ENCODE data around the gene PPEF1. TPM values are rescaled to one million over a fixed set of nuclear protein-coding genes. Genes with fewer than 3 reads are reported as not detected.

The PPEF1 gene
- total RNA-seq, 1 donor from 2014 or later = 0.26 TPM

DNA sequence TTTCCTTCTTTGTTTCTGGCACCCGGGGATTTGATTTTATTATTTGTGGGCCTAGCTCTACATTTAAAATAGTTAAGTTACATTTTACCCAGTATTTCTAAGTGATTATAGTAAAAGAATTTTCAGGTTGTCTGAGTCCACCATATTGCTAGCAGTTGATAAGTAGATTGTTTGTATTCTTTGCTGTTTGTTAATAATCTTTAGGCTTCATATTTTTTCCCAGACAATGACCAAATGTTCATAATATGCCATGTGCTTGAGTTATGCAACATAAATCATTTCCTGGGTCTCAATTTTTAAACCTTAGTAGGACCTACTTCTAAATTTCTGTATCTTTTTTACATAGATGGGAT, 149.2 kb downstream of the PPEF1 start:
- peaks cover 15% of the 10 kb centered on the region for H3K9me3 Mint-ChIP-seq
- no peak overlapping the region for H3K4me3 Mint-ChIP-seq
- Histone ChIP-seq H4K20me1 (ENCODE audit: low read depth) (no peaks in the 10 kb centered on the region), H3K79me2 (ENCODE audit: low read depth) (no peaks in the 10 kb centered on the region), H2AFZ (replicated peaks) (no peak overlapping the region), H3K4me2 (no peak overlapping the region), H3F3A (ENCODE audit: low read depth) (no peaks in the 10 kb centered on the region), H3K27ac (no peak overlapping the region), H3K9ac (no peak overlapping the region), H3K4me3 (no peak overlapping the region), H3K27me3 (no peaks in the 10 kb centered on the region), H3K9me3 (ENCODE audit: low read depth) (no peaks in the 10 kb centered on the region), H3K36me3 (no peaks in the 10 kb centered on the region), H3K4me1 (no peaks in the 10 kb centered on the region)
- no peaks in the 10 kb centered on the region for H3K36me3 Mint-ChIP-seq
- peaks cover under 1% of the 10 kb centered on the region for H3K27me3 Mint-ChIP-seq (ENCODE audit: insufficient read depth, low read depth)
- peaks cover 4% of the 10 kb centered on the region for H3K4me1 Mint-ChIP-seq
- no peak for DNase-seq (ENCODE audit: low spot score)
- H3K27ac Mint-ChIP-seq = no peak overlapping the region
- TF ChIP-seq EZH2 (IDR thresholded peaks at IDR 0.05) (no peak), EZH2phosphoT487 (IDR thresholded peaks at IDR 0.05) (no peak)
- TF ChIP-seq, protein P1, sequence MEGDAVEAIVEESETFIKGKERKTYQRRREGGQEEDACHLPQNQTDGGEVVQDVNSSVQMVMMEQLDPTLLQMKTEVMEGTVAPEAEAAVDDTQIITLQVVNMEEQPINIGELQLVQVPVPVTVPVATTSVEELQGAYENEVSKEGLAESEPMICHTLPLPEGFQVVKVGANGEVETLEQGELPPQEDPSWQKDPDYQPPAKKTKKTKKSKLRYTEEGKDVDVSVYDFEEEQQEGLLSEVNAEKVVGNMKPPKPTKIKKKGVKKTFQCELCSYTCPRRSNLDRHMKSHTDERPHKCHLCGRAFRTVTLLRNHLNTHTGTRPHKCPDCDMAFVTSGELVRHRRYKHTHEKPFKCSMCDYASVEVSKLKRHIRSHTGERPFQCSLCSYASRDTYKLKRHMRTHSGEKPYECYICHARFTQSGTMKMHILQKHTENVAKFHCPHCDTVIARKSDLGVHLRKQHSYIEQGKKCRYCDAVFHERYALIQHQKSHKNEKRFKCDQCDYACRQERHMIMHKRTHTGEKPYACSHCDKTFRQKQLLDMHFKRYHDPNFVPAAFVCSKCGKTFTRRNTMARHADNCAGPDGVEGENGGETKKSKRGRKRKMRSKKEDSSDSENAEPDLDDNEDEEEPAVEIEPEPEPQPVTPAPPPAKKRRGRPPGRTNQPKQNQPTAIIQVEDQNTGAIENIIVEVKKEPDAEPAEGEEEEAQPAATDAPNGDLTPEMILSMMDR (IDR thresholded peaks at IDR 0.05) = no peak

DNA sequence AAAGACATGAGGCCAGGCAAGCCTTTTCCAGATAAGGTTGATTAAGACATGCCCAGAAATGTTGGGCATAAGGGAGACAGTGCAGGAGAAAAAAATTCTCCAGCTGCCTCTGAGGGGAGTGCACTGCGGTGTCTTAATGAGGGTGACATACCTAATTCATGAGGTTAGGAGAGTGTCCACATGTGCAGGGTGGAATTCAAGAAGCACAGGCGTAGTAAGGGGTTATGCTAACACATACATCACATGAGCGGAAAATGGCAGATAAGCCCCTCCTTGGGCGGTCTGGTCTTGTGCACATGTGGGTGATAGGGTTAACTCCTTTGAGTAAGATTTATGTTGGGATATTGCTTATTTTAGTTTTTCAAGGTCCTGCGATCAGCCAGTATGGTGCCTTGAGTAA, 154.1 kb downstream of the PPEF1 start:
- no peaks in the 10 kb centered on the region for H3K27me3 ChIP-seq
- H3K9me3 ChIP-seq (ENCODE audit: low read depth) = no peaks in the 10 kb centered on the region
- H2AFZ ChIP-seq (replicated peaks) = no peak overlapping the region
- TF ChIP-seq EZH2 (IDR thresholded peaks at IDR 0.05) = no peak
- TF ChIP-seq, protein P1 (IDR thresholded peaks at IDR 0.05) = no peak
- TF ChIP-seq EZH2phosphoT487 (IDR thresholded peaks at IDR 0.05) = no peak
- Mint-ChIP-seq H3K4me3 (no peak overlapping the region), H3K36me3 (no peaks in the 10 kb centered on the region), H3K9me3 (peaks cover 19% of the 10 kb centered on the region), H3K4me1 (peaks cover 2% of the 10 kb centered on the region), H3K27me3 (ENCODE audit: insufficient read depth, low read depth) (peaks cover 2% of the 10 kb centered on the region), H3K27ac (no peak overlapping the region)
- H3K4me2 ChIP-seq = no peak overlapping the region
- no peaks in the 10 kb centered on the region for H3F3A ChIP-seq (ENCODE audit: low read depth)
- H3K9ac ChIP-seq = no peak overlapping the region
- no peak overlapping the region for H3K27ac ChIP-seq
- H3K36me3 ChIP-seq = no peaks in the 10 kb centered on the region
- no peaks in the 10 kb centered on the region for H4K20me1 ChIP-seq (ENCODE audit: low read depth)
- H3K79me2 ChIP-seq (ENCODE audit: low read depth) = no peaks in the 10 kb centered on the region
- no peaks in the 10 kb centered on the region for H3K4me1 ChIP-seq
- DNase-seq (ENCODE audit: low spot score) = no peak
- H3K4me3 ChIP-seq = no peak overlapping the region

DNA sequence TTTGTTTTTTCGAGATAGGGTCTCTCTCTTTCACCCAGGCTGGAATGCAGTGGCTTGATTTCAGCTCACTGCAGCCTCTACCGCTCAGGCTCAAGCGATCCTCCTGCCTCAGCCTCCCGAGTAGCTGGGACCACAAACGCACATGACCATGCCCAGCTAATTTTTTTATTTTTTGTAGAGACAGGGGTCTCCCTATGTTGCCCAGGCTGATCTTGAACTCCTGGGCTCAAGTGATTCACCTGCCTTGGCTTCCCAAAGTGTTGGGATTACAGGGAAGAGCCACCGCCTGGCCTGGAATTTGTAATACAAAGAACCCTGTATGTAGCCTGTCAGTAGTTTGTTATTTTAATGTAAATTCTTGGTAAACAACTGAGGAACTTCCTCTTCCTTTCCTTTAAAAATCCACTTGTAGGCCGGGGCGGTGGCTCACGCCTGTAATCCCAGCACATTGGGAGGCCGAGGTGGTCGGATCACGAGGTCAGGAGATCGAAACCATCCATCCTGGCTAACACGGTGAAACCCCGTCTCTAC, 157.0 kb downstream of the PPEF1 start:
- H3F3A ChIP-seq (ENCODE audit: low read depth) = no peaks in the 10 kb centered on the region
- H3K79me2 ChIP-seq (ENCODE audit: low read depth) = no peaks in the 10 kb centered on the region
- no peak overlapping the region for H3K4me2 ChIP-seq
- Mint-ChIP-seq H3K4me1 (peaks cover 5% of the 10 kb centered on the region), H3K27me3 (ENCODE audit: insufficient read depth, low read depth) (peaks cover 2% of the 10 kb centered on the region), H3K4me3 (no peak overlapping the region), H3K36me3 (no peaks in the 10 kb centered on the region), H3K27ac (no peak overlapping the region), H3K9me3 (peaks cover 21% of the 10 kb centered on the region)
- TF ChIP-seq EZH2 (IDR thresholded peaks at IDR 0.05) = no peak
- TF ChIP-seq EZH2phosphoT487 (IDR thresholded peaks at IDR 0.05) = no peak
- TF ChIP-seq, protein P1 (IDR thresholded peaks at IDR 0.05) = no peak
- no peaks in the 10 kb centered on the region for H4K20me1 ChIP-seq (ENCODE audit: low read depth)
- H3K9ac ChIP-seq = no peak overlapping the region
- no peaks in the 10 kb centered on the region for H3K9me3 ChIP-seq (ENCODE audit: low read depth)
- no peak overlapping the region for H2AFZ ChIP-seq (replicated peaks)
- no peaks in the 10 kb centered on the region for H3K36me3 ChIP-seq
- H3K27me3 ChIP-seq = no peaks in the 10 kb centered on the region
- DNase-seq (ENCODE audit: low spot score) = no peak
- H3K27ac ChIP-seq = no peak overlapping the region
- no peak overlapping the region for H3K4me3 ChIP-seq
- H3K4me1 ChIP-seq = no peaks in the 10 kb centered on the region

Data from neural progenitor cell (in vitro differentiated cells).